H1 (cell line): ENCODE measurements around the gene CP. TPM values are rescaled to one million over a fixed set of nuclear protein-coding genes. Genes with fewer than 3 reads are reported as not detected.

Experiments used
- CREB1 ChIP-seq: IDR thresholded peaks from 2 replicates; pipeline ENCODE4 v1.6.1; 2012; ENCODE audit warnings: inconsistent platforms
- CTBP2 ChIP-seq: IDR thresholded peaks from 2 replicates; pipeline ENCODE4 v1.7.0; 2011; ENCODE audit warnings: borderline replicate concordance, mild to moderate bottlenecking, moderate library complexity, mixed read lengths, low read length; ENCODE audit not compliant: insufficient read depth, insufficient read length
- JUN ChIP-seq: IDR thresholded peaks from 2 replicates; pipeline ENCODE4 v1.6.1; 2011; ENCODE audit warnings: low read depth, mild to moderate bottlenecking, improper control_type of control experiment, low read length
- NANOG ChIP-seq: IDR thresholded peaks from 2 replicates; pipeline ENCODE4 v1.6.1; 2011; ENCODE audit warnings: low read length, low read depth, mild to moderate bottlenecking, inconsistent platforms; ENCODE audit not compliant: insufficient read depth, poor library complexity, severe bottlenecking
- SAP30 ChIP-seq: fragments of 300-600 bp; sonication (generic); IDR thresholded peaks from 2 replicates; pipeline ENCODE4 v1.7.1; 2012; ENCODE audit warnings: low read length, moderate library complexity, mild to moderate bottlenecking, inconsistent platforms; ENCODE audit not compliant: insufficient read depth, insufficient replicate concordance
- SP1 ChIP-seq: IDR thresholded peaks from 2 replicates; pipeline ENCODE4 v1.6.1; 2011; ENCODE audit warnings: low read depth, low read length
- TAF7 ChIP-seq: optimal IDR thresholded peaks from 2 replicates; pipeline ENCODE3; 2011; ENCODE audit warnings: low read depth, mild to moderate bottlenecking, inconsistent platforms, low read length, moderate library complexity, borderline replicate concordance
- TBP ChIP-seq: IDR thresholded peaks from 2 replicates; pipeline ENCODE4 v1.6.1; 2011; ENCODE audit warnings: low read depth, low read length, improper control_type of control experiment
- polyA plus RNA-seq, 7 experiments: library from polyadenylated mRNA; depleted of rRNA in 3 of 7; stranded (reverse) in 5 of 7; unstranded in 2 of 7; fragments of >200 nt in 5 of 7; fragments of 200-250 nt in 2 of 7; gene quantifications; 1 replicate in 5 of 7; 2 replicates in 1 of 7; 4 replicates in 1 of 7; pipeline versions ENCODE4 v1.2.1 to v1.2.3, GENCODE V29; 2011 to 2013; ENCODE audit warnings: missing spikeins in 2 of 7, mixed read lengths in 2 of 7
- total RNA-seq: library from RNA; stranded (reverse); fragmentation: NEBNext Ultra II Directional; extraction: Animal tissue kit (Norgen Biotek cat#: 25700); gene quantifications from 2 replicates; pipeline ENCODE4 v1.2.1, GENCODE V29; 2021
- TF ChIP-seq, protein P1 (sequence below): fragments of 300-600 bp; sonication (generic); IDR thresholded peaks from 2 replicates; pipeline ENCODE4 v1.7.1; 2012; ENCODE audit warnings: low read length, moderate library complexity, mild to moderate bottlenecking, inconsistent platforms; ENCODE audit not compliant: insufficient replicate concordance
- TF ChIP-seq, protein P2 (sequence below): IDR thresholded peaks from 2 replicates; pipeline ENCODE4 v1.6.1; 2012; ENCODE audit warnings: low read length, inconsistent platforms

CP gene
- total and polyA plus RNA-seq, 2 of the 8 experiments (the other 6 are each of a cell fraction or from before 2014, with no cell fraction given): 0.32 to 2.6 TPM

DNA sequence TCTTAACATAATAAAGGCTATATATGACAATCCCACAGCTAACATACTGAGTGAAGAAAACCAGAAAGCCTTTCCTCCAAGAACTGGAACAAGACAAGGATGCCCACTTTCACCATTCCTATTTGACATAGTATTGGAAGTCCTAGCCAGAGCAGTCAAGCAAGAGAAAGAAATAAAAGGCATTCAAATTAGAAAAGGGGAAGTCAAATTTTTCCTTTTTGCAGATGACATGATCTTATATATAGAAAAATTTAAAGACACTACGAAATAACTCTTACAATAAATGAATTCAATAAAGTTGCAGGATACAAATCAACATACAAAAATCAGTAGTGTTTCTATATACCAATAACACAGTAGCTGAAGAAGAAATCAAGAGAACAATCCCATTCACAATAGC lies 42.2 kb upstream of the CP start (continued):
- TF ChIP-seq, protein P1, sequence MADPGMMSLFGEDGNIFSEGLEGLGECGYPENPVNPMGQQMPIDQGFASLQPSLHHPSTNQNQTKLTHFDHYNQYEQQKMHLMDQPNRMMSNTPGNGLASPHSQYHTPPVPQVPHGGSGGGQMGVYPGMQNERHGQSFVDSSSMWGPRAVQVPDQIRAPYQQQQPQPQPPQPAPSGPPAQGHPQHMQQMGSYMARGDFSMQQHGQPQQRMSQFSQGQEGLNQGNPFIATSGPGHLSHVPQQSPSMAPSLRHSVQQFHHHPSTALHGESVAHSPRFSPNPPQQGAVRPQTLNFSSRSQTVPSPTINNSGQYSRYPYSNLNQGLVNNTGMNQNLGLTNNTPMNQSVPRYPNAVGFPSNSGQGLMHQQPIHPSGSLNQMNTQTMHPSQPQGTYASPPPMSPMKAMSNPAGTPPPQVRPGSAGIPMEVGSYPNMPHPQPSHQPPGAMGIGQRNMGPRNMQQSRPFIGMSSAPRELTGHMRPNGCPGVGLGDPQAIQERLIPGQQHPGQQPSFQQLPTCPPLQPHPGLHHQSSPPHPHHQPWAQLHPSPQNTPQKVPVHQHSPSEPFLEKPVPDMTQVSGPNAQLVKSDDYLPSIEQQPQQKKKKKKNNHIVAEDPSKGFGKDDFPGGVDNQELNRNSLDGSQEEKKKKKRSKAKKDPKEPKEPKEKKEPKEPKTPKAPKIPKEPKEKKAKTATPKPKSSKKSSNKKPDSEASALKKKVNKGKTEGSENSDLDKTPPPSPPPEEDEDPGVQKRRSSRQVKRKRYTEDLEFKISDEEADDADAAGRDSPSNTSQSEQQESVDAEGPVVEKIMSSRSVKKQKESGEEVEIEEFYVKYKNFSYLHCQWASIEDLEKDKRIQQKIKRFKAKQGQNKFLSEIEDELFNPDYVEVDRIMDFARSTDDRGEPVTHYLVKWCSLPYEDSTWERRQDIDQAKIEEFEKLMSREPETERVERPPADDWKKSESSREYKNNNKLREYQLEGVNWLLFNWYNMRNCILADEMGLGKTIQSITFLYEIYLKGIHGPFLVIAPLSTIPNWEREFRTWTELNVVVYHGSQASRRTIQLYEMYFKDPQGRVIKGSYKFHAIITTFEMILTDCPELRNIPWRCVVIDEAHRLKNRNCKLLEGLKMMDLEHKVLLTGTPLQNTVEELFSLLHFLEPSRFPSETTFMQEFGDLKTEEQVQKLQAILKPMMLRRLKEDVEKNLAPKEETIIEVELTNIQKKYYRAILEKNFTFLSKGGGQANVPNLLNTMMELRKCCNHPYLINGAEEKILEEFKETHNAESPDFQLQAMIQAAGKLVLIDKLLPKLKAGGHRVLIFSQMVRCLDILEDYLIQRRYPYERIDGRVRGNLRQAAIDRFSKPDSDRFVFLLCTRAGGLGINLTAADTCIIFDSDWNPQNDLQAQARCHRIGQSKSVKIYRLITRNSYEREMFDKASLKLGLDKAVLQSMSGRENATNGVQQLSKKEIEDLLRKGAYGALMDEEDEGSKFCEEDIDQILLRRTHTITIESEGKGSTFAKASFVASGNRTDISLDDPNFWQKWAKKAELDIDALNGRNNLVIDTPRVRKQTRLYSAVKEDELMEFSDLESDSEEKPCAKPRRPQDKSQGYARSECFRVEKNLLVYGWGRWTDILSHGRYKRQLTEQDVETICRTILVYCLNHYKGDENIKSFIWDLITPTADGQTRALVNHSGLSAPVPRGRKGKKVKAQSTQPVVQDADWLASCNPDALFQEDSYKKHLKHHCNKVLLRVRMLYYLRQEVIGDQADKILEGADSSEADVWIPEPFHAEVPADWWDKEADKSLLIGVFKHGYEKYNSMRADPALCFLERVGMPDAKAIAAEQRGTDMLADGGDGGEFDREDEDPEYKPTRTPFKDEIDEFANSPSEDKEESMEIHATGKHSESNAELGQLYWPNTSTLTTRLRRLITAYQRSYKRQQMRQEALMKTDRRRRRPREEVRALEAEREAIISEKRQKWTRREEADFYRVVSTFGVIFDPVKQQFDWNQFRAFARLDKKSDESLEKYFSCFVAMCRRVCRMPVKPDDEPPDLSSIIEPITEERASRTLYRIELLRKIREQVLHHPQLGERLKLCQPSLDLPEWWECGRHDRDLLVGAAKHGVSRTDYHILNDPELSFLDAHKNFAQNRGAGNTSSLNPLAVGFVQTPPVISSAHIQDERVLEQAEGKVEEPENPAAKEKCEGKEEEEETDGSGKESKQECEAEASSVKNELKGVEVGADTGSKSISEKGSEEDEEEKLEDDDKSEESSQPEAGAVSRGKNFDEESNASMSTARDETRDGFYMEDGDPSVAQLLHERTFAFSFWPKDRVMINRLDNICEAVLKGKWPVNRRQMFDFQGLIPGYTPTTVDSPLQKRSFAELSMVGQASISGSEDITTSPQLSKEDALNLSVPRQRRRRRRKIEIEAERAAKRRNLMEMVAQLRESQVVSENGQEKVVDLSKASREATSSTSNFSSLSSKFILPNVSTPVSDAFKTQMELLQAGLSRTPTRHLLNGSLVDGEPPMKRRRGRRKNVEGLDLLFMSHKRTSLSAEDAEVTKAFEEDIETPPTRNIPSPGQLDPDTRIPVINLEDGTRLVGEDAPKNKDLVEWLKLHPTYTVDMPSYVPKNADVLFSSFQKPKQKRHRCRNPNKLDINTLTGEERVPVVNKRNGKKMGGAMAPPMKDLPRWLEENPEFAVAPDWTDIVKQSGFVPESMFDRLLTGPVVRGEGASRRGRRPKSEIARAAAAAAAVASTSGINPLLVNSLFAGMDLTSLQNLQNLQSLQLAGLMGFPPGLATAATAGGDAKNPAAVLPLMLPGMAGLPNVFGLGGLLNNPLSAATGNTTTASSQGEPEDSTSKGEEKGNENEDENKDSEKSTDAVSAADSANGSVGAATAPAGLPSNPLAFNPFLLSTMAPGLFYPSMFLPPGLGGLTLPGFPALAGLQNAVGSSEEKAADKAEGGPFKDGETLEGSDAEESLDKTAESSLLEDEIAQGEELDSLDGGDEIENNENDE: no peak
- no peak for TF ChIP-seq CREB1
- no peak for TF ChIP-seq NANOG
- TF ChIP-seq TAF7: no peak
- no peak for TF ChIP-seq CTBP2
- TF ChIP-seq SP1: no peak
- no peak for TF ChIP-seq SAP30
- no peak for TF ChIP-seq JUN
- TF ChIP-seq, protein P2, sequence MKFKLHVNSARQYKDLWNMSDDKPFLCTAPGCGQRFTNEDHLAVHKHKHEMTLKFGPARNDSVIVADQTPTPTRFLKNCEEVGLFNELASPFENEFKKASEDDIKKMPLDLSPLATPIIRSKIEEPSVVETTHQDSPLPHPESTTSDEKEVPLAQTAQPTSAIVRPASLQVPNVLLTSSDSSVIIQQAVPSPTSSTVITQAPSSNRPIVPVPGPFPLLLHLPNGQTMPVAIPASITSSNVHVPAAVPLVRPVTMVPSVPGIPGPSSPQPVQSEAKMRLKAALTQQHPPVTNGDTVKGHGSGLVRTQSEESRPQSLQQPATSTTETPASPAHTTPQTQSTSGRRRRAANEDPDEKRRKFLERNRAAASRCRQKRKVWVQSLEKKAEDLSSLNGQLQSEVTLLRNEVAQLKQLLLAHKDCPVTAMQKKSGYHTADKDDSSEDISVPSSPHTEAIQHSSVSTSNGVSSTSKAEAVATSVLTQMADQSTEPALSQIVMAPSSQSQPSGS: no peak
- TF ChIP-seq TBP: no peak
- TF ChIP-seq, all 59 proteins: peak for 0
